Endothelial cell of umbilical vein (primary cell): Measurements from ENCODE around the gene PTGIR. TPM values are rescaled to one million over a fixed set of nuclear protein-coding genes. Genes with fewer than 3 reads are reported as not detected.

Source experiments
- BruUV-seq: library from RNA; stranded (reverse); fragments of 400-500 nt; replicated peaks from 2 replicates; lab custom pipeline; 2021; lab: Mats Ljungman, UMichigan
- CTCF ChIA-PET: fragments of 300-600, 350-600 bp; sonication (Branson Sonifier 250); formaldehyde crosslinking; loops from one replicate; lab custom pipeline; 2021; ENCODE audit warnings: antibody characterized with exemption, inconsistent platforms; lab: Charles Lee
- POLR2A ChIA-PET: fragments of 300-600, 350-600 bp; sonication (Branson Sonifier 250); formaldehyde crosslinking; loops from one replicate; lab custom pipeline; 2021; ENCODE audit warnings: antibody characterized with exemption, inconsistent platforms; lab: Charles Lee
- DNase-seq: peaks from one replicate; pipeline ENCODE4 v3.0.0-alpha.2; 2011; ENCODE audit warnings: low read depth, low spot score
- FAIRE-seq: peaks from 2 replicates; lab custom pipeline; 2011; peaks lifted over from hg19 to GRCh38; lab: Jason Lieb, UNC
- H2AFZ ChIP-seq: 2 replicates; pipeline ENCODE4 v1.6.0; 2012; ENCODE audit warnings: low read depth, low read length, control low read depth, inconsistent platforms
- H3K27ac ChIP-seq: 2 replicates; pipeline ENCODE4 v1.5.1; 2011; ENCODE audit warnings: low read depth, mild to moderate bottlenecking, control low read depth, low read length, moderate library complexity; ENCODE audit not compliant: insufficient read depth
- H3K27me3 ChIP-seq, 2 experiments: 2 replicates each; pipeline versions ENCODE4 v1.6.0 to v1.6.1; 2011; ENCODE audit warnings: low read length in 2 of 2, mixed read lengths in 1 of 2; ENCODE audit not compliant: control insufficient read depth in 2 of 2, insufficient read depth in 2 of 2
- H3K36me3 ChIP-seq, 2 experiments: 2 replicates in 1 of 2; 3 replicates in 1 of 2; pipeline ENCODE4 v1.5.1; 2011; ENCODE audit warnings: low read length in 2 of 2, mild to moderate bottlenecking in 1 of 2, moderate library complexity in 1 of 2; ENCODE audit not compliant: control insufficient read depth in 2 of 2, insufficient read depth in 2 of 2; ENCODE audit errors: extremely low read depth in 1 of 2
- H3K4me1 ChIP-seq: 3 replicates; pipeline ENCODE4 v1.5.1; 2011; ENCODE audit warnings: mild to moderate bottlenecking, low read length; ENCODE audit not compliant: control insufficient read depth, insufficient read depth; ENCODE audit errors: extremely low read depth
- H3K4me2 ChIP-seq: 2 replicates; pipeline ENCODE4 v1.6.1; 2011; ENCODE audit warnings: low read length, control low read depth, mixed read lengths; ENCODE audit not compliant: insufficient read depth
- H3K4me3 ChIP-seq, 3 experiments: fragments of 200-600 bp in 1 of 3; sonication (generic), shearing (Covaris generic) in 1 of 3; replicated peaks in 1 of 3; 2 replicates each; pipeline ENCODE4 v1.5.1; 2011 to 2016; ENCODE audit warnings: control low read depth in 3 of 3, low read length in 3 of 3, mild to moderate bottlenecking in 2 of 3, inconsistent platforms in 1 of 3, low read depth in 1 of 3, moderate library complexity in 1 of 3; ENCODE audit not compliant: insufficient read depth in 1 of 3
- H3K79me2 ChIP-seq: 2 replicates; pipeline ENCODE4 v1.6.0; 2012; ENCODE audit warnings: low read length, inconsistent platforms; ENCODE audit not compliant: control insufficient read depth, insufficient read depth
- H3K9ac ChIP-seq: replicated peaks from 2 replicates; pipeline ENCODE3; 2011; ENCODE audit warnings: low read length, control low read depth; ENCODE audit not compliant: insufficient read depth; ENCODE audit errors: extremely low read depth
- H3K9me1 ChIP-seq: replicated peaks from 3 replicates; pipeline ENCODE4 v1.6.0; 2011; ENCODE audit warnings: mild to moderate bottlenecking, low read length; ENCODE audit not compliant: control insufficient read depth, insufficient read depth; ENCODE audit errors: extremely low read depth
- H3K9me3 ChIP-seq: replicated peaks from 2 replicates; pipeline ENCODE4 v1.5.1; 2012; ENCODE audit warnings: low read length, inconsistent platforms; ENCODE audit not compliant: control insufficient read depth, insufficient read depth
- H4K20me1 ChIP-seq: replicated peaks from 2 replicates; pipeline ENCODE3; 2011; ENCODE audit warnings: mild to moderate bottlenecking, low read length; ENCODE audit not compliant: control insufficient read depth, insufficient read depth; ENCODE audit errors: extremely low read depth
- EZH2 ChIP-seq: IDR thresholded peaks from 2 replicates; pipeline ENCODE4 v1.6.1; 2012; ENCODE audit warnings: borderline replicate concordance, low read depth, mild to moderate bottlenecking, moderate library complexity, low read length, inconsistent platforms; ENCODE audit not compliant: severe bottlenecking
- FOS ChIP-seq: IDR thresholded peaks from 2 replicates; pipeline ENCODE4 v1.6.1; 2011; ENCODE audit warnings: mild to moderate bottlenecking, low read length, moderate library complexity, borderline replicate concordance; ENCODE audit not compliant: insufficient read depth
- JUN ChIP-seq: IDR thresholded peaks from 2 replicates; pipeline ENCODE4 v1.6.1; 2011; ENCODE audit warnings: borderline replicate concordance, low read depth; ENCODE audit not compliant: insufficient read length, insufficient read depth
- MYC ChIP-seq: IDR thresholded peaks from one replicate; pipeline ENCODE4 v1.6.1; 2011; ENCODE audit warnings: mild to moderate bottlenecking, low read depth, low read length
- POLR2A ChIP-seq: IDR thresholded peaks from 2 replicates; pipeline ENCODE4 v1.6.1; 2012; ENCODE audit warnings: low read depth, mild to moderate bottlenecking, control low read depth, low read length
- POLR2AphosphoS5 ChIP-seq: IDR thresholded peaks from 2 replicates; pipeline ENCODE4 v1.6.1; 2012; ENCODE audit warnings: low read depth, mild to moderate bottlenecking, control low read depth, low read length, moderate library complexity; ENCODE audit not compliant: insufficient read depth
- dilution Hi-C: fragments of 300-500 bp; cut with MboI; formaldehyde crosslinking; loops from one replicate; pipeline ENCODE4 v1.15.0; 2019; ENCODE audit warnings: low sequenced_read_pairs; ENCODE audit not compliant: extremely low pct_ligation_motif_present
- intact Hi-C: fragments of 100-400 bp; cut with micrococcal nuclease; formaldehyde crosslinking; loops from one replicate; pipeline ENCODE4 v1.10.0; 2022
- polyA plus RNA-seq, 4 experiments: library from polyadenylated mRNA; depleted of rRNA in 3 of 4; stranded (reverse) in 3 of 4; unstranded in 1 of 4; fragments of >200 nt; gene quantifications; 2 replicates each; pipeline versions ENCODE4 v1.2.1 to v1.2.3, GENCODE V29; 2011 to 2012; ENCODE audit warnings: missing spikeins in 1 of 4
- total RNA-seq: library from RNA; stranded (reverse); gene quantifications from 2 replicates; pipeline ENCODE4 v1.2.3, GENCODE V29; 2021
- TF ChIP-seq, protein P1 (sequence below): IDR thresholded peaks from 2 replicates; pipeline ENCODE4 v1.6.1; 2011; ENCODE audit not compliant: insufficient read depth, insufficient read length
- TF ChIP-seq, protein P2 (sequence below), 2 donors: IDR thresholded peaks; 1 replicate in 1 of 2; 2 replicates in 1 of 2; pipeline ENCODE4 v1.5.1; 2011; ENCODE audit warnings: low read length in 2 of 2, mild to moderate bottlenecking in 2 of 2, moderate library complexity in 2 of 2, control low read depth in 1 of 2, inconsistent platforms in 1 of 2, low read depth in 1 of 2; ENCODE audit not compliant: insufficient read depth in 1 of 2; ENCODE audit errors: extremely low read depth in 1 of 2

Gene PTGIR
- total and polyA plus RNA-seq, 2 donors (not counting 3 experiments of a cell fraction or from before 2014, with no cell fraction given): 0.55 to 2.7 TPM

DNA sequence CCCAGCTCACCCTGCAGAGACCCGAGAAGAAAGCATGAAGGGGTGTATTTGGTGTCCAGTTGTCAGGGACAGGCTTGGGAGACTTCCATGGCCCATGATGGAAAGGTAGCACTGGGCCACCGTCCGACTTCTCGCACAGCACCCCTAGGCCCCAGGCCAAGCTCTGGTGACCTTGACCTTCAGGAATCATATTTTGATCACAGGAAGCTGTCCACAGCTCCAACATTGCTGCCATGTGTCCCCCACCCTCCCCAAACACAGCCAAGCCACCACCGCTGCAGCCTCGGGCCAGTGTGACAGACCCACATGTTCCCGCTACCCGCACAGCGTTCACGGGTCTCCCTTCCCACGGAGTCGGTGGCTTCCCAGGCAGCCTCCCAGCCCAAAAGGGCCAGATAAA is 842 bp upstream of the PTGIR start:
- Histone ChIP-seq H3K9me1 (no peaks in the 10 kb centered on the region), H3K4me3 (no peak overlapping the region), H3K27me3 (no peaks in the 10 kb centered on the region), H3K79me2 (no peaks in the 10 kb centered on the region), H3K9ac (no peak overlapping the region), H3K4me2 (no peak overlapping the region), H3K9me3 (no peaks in the 10 kb centered on the region), H3K4me1 (peaks cover 12% of the 10 kb centered on the region), H4K20me1 (no peaks in the 10 kb centered on the region), H3K36me3 (no peaks in the 10 kb centered on the region), H2AFZ (peak overlapping the region; percentile 89), H3K27ac (no peak overlapping the region)
- BruUV-seq: no TSS peak
- DNase-seq: no peak
- intact Hi-C loops: no loop called here
- ChIA-PET CTCF (interaction anchor here (2.3 kb wide), 1 partner anchor 12 kb away, joined by 15 read pairs; no protein-coding TSS in a partner anchor), POLR2A (interaction anchor here (1.5 kb wide), 1 partner anchor 35 kb away, joined by 8 read pairs; the partner anchor contains the start of gene DACT3)
- TF ChIP-seq FOS: no peak
- TF ChIP-seq MYC: no peak
- TF ChIP-seq, protein P1, sequence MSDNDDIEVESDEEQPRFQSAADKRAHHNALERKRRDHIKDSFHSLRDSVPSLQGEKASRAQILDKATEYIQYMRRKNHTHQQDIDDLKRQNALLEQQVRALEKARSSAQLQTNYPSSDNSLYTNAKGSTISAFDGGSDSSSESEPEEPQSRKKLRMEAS: no peak
- FAIRE-seq: no peak
- dilution Hi-C loops: no loop called here

DNA sequence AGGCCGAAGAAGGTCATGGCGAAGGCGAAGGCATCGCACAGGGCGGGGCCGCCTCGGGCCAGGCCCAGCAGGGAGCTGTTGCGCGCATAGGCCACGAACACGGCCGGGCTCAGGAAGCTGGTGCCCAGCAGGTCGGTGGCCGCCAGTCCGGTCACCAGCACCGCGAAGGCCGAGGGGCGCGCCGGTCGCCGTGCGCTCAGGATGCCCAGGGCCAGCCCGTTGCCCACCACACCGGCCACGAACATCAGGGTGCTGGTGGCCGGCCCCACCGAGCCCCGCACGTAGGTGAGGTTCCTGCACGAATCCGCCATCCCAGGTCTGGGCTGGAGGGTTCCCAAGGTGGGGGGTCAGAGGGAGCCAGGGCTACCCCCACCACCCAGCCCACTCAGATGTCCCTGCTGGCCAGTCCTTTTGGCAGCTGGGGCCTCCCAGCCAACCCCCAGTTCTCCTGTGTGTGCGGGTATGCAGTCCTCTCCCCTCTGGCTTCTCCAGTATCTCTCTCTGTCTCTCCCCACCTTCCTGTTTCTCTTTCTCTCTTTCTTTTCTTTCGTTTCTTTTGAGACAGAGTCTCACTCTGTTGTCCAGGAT is 880 bp downstream of the PTGIR start:
- Histone ChIP-seq H4K20me1 (no peaks in the 10 kb centered on the region), H3K9me3 (no peaks in the 10 kb centered on the region), H3K79me2 (no peaks in the 10 kb centered on the region), H3K4me1 (peaks cover 9% of the 10 kb centered on the region), H3K27ac (no peak overlapping the region), H3K4me2 (no peak overlapping the region), H3K9ac (no peak overlapping the region), H3K27me3 (no peaks in the 10 kb centered on the region), H2AFZ (no peak overlapping the region), H3K4me3 (no peak overlapping the region), H3K36me3 (no peaks in the 10 kb centered on the region), H3K9me1 (no peaks in the 10 kb centered on the region)
- CTCF ChIA-PET: interaction anchor here (1.1 to 2.3 kb wide), 5 partner anchors 10 to 367 kb away, joined by 3 to 15 read pairs (median 4); no protein-coding TSS in a partner anchor
- dilution Hi-C loops (no loop called here), intact Hi-C loops (no loop called here)
- no peak for FAIRE-seq
- DNase-seq: no peak
- TF ChIP-seq JUN: no peak
- TF ChIP-seq EZH2: no peak
- no peak for TF ChIP-seq MYC
- TF ChIP-seq, protein P2, sequence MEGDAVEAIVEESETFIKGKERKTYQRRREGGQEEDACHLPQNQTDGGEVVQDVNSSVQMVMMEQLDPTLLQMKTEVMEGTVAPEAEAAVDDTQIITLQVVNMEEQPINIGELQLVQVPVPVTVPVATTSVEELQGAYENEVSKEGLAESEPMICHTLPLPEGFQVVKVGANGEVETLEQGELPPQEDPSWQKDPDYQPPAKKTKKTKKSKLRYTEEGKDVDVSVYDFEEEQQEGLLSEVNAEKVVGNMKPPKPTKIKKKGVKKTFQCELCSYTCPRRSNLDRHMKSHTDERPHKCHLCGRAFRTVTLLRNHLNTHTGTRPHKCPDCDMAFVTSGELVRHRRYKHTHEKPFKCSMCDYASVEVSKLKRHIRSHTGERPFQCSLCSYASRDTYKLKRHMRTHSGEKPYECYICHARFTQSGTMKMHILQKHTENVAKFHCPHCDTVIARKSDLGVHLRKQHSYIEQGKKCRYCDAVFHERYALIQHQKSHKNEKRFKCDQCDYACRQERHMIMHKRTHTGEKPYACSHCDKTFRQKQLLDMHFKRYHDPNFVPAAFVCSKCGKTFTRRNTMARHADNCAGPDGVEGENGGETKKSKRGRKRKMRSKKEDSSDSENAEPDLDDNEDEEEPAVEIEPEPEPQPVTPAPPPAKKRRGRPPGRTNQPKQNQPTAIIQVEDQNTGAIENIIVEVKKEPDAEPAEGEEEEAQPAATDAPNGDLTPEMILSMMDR (IDR thresholded peaks at IDR 0.05; ENCODE audit: extremely low read depth in 1 of 2, insufficient read depth in 1 of 2, low read depth in 1 of 2, low read length in 2 of 2): no peak
- no peak for TF ChIP-seq POLR2AphosphoS5
- no peak for TF ChIP-seq POLR2A
- no peak for TF ChIP-seq FOS
- TF ChIP-seq, protein P1: no peak
- POLR2A ChIA-PET: interaction anchor here (1.5 kb wide), 1 partner anchor 37 kb away, joined by 8 read pairs; the partner anchor contains the start of gene DACT3
- no TSS peak for BruUV-seq
